Glomerular endothelial cell (primary cell): ENCODE results near the gene CREBBP. TPM values are rescaled to one million over a fixed set of nuclear protein-coding genes. Genes with fewer than 3 reads are reported as not detected.
"Not testable (repeated sequence)": the region's sequence is repeated elsewhere in the genome, so short reads cannot be mapped to it uniquely, and the experiment has no call there.

Experiments used
- DNase-seq: peaks from one replicate; pipeline ENCODE4 v3.0.0-alpha.2; 2011; ENCODE audit warnings: low read depth, low spot score; ENCODE audit errors: extremely low read depth
- total RNA-seq: library from RNA; depleted of rRNA; stranded (reverse); fragments of >200 nt; gene quantifications from 2 replicates; pipeline ENCODE4 v1.2.3, GENCODE V29; 2015

CREBBP gene
- total RNA-seq, 1 donor from 2014 or later, result 59.6 TPM

- DNase-seq, result no peak
Measured at GRCh38 chr16:3718628-3719027, 161.9 kb downstream of the CREBBP start.

GRCh38 chr16:3718019-3718391 is 162.5 kb downstream of the CREBBP start:
- DNase-seq, result no peak

GRCh38 chr16:3717235-3718018 is 163.1 kb downstream of the CREBBP start, which contains the start of gene TRAP1:
TRAP1 (minus strand) TSS chr16:3717524; CDS start chr16:3717508, 16 bp downstream.
- DNase-seq, result no peak

DNA sequence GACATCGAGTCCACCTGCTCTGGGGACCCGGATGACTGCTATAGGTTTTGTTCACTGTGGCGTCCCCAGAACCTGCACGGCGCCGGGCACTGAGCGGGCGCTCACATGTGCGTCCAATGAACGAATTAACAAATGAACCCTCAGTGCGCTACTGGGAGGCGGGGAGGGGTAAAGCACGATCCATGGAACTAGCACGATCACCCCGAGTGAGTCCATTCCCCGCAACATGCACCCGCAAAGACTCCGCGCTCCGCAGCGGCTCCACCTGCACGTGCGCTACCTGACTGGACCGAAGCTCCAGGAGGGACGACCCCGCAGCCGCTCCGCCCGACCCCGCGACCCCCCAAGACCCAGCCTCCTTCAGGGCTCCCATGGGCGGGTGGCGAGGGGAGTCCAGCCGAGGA is 163.7 kb downstream of the CREBBP start:
- no peak for DNase-seq

DNA sequence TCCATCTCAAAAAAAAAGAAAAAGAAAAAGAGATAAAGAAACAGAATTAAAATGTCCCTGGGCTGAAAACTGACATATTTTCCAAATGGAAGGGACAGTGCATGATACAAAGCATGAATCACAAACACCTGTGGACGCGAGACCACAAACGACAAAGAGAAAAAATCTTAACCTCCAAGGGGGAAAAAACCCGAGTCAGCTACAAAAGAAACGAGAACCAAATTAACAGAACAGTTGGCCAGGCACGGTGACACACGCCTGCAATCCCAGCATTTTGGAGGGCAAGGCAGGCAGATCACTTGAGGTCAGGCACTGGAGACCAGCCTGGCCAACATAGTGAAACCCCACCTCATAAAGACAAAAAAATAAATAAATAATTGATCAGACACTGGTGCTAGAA is 165.1 kb downstream of the CREBBP start:
- no peak for DNase-seq

GRCh38 chr16:3714378-3714777 is 166.1 kb downstream of the CREBBP start:
- not testable (repeated sequence) for DNase-seq

GRCh38 chr16:3713587-3714242 is 166.8 kb downstream of the CREBBP start:
- no peak for DNase-seq

- DNase-seq, result no peak
Measured at GRCh38 chr16:3712861-3713372, 167.6 kb downstream of the CREBBP start.

- no peak for DNase-seq
Measured at GRCh38 chr16:3706253-3707012, 174.1 kb downstream of the CREBBP start.

DNA sequence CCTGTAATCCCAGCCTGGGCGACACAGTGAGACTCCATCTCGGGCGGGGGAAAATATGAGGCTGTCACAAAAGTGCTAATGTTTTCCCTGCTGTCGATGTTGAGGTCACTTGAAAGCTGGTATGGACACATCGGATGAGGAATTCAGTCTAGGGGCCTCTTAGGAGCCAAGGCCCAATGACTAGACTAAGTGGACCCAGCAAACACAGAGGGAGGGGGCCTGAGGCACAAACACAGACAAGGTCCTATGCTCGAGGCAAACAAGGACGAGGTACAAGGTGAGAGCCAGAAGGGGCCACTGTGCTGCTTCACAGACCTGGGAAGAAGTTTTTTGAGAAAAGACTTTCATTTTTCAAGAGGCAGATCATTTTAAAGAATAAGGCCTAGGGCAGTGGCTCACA is 178.4 kb downstream of the CREBBP start:
- no peak for DNase-seq

GRCh38 chr16:3701531-3701930 is 179.0 kb downstream of the CREBBP start:
- no peak for DNase-seq

DNA sequence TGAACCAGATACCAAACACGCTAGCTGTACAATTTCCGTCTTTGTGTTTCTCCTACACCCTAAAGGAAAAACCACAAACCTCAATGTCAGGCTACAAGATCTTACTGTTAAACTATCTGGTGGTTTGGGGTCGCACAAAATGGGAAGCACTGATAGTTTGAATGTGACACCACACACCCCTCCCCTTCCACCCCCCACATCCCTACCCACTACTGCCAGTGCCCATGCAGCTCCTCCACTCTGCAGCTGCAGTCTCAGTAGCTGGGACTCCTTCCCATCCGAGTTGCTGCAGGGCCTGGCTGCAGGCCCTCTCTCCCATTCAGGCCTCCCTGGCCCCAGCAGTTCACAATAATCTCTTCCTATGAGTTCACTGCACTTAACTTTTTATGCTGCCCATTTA is 181.6 kb downstream of the CREBBP start:
- DNase-seq, result no peak

DNA sequence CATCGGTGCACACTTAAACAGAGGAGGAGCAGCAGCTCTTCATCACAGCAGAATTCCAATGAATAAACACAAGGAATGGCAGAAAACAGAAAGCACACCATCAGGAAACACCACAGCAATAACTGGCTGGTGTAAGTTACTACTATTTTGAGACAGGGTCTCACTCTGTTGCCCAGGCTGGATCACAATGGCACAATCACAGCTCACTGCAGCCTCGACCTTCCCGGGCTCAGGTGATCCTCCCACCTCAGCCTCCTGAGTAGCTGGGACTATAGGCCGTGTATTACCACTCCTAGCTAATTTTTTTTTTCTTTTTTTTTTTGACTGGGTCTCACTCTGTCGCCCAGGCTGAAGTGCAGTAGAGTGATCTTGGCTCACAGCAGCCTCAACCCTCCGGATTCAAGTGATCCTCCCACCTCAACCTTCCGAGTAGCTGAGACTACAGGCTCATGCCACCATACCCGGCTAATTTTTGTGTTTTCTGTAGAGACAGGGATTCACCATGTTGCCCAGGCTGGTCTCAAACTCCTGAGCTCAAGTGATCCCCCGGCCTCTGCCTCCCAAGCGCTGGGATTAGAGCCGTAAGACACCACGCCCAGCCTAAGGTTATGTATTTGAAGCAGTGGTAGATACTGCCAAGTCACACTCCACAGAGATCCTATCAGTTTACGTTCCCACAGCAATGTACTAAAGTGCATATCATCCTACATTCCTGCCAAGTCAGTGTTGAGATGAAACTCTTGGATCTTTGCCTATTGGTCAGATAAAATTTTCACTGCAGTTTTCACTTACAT is 183.9 kb downstream of the CREBBP start:
- DNase-seq, result no peak

DNA sequence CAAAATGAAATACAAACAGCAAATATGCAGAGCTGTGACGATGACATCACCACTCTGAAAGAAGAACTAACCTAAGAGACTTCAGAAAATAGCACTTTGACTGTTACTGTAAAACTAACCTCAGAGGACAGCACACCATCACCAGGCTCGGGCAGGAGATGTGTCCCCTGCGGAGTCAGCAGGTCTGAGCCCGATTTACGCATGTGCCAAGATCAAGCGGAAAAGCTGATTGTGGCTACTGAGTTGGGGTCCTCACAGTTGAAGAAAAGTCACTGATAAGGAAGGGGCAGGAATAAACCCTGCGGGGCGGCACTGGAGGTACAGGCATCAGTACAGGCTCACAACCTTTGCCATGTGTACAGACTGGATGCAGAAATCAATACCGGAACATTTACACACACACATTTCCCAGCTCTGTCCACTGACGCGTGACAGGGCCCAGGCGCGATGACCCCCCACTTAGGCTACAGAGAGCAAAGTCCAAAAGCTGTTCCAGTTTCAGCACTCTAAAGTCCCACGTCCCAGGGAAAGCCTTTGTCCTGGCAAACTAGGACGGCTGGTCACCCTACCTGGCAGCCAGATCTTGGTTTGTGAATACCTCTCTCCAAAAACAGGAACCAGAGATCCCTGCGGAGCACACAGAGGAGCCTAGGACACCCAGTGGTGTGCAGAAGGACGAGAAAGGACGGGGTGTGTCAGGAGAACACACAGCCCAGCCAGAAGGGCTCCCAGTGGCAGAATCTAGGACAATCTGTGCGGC is 184.7 kb downstream of the CREBBP start:
- DNase-seq, result no peak

GRCh38 chr16:3694051-3694450 is 186.5 kb downstream of the CREBBP start:
- DNase-seq, result no peak

DNA sequence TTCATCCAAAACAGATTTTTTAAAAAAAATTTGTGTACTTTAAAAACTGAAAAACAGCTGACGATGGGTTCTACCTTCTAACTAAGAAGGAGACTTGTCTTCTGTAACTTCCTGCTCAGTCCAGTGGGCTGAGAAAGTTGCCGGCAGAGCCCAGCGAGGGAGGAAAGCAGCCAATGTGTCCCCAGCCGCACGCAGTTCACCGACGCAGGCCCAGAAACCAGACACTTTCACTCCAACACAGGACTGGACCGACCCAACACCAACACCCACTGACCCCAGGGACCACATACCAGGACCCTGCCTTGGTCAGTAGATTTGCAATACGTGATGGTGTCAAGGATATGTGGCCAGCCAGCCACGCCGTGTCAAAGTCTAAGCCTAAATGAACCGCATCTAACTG is 188.8 kb downstream of the CREBBP start:
- DNase-seq, result no peak

DNA sequence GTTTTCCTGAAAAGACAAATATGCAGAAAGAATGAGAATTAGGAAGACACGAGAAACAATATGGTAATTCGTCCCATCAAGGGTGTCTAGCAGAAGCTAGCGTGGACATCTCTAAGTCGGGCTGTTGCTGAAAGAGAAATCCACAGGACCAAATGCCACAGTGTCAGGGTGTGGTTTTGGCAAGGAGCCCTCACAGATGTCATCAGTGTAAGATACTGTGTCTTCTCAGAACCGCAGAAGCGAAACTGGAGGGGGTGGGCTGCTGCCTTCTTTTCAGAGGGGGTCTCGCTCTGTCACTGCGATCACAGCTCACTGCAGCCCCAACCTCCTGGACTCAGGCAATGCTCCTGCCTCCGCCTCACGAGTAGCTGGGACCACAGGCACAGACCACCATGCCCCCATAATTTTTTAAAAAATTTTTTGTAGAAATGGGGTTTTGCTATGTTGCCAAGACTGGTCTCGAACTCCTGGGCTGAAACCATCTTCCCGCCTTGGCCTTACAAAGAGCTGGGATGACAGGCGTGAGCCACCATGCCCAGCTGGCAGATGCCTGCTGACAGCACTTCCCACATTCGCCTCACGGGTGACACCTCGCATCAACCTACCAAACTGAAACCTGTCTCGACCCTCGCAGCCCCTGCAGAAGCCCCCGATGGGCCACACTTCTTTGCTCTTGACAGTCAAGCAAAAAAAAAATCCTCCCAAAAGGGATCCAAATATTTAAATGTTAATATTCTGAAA is 189.4 kb downstream of the CREBBP start:
- DNase-seq, result no peak

DNA sequence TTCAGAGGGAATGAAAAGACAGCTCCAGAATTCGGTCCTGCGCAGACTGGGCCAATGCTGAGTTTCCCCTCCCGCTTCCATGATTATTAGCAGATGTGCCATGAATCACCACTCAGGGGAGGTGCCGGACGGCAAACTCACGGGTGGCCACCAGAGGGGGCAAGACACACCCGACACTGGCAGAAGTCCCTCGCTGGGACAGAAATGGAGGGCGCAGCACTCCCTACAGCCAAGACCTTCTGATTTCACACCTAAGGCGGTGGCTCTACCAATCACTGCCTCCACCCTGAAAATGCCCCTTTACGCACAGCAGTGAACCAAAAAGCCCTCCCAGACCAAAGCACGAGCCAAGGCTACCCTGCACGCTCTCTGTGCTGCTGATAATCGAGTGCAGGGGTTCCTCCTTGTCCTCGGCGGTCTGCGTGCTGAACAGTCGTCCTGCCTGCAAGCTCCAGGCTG is 190.0 kb downstream of the CREBBP start:
- DNase-seq, result peak; percentile 66

DNA sequence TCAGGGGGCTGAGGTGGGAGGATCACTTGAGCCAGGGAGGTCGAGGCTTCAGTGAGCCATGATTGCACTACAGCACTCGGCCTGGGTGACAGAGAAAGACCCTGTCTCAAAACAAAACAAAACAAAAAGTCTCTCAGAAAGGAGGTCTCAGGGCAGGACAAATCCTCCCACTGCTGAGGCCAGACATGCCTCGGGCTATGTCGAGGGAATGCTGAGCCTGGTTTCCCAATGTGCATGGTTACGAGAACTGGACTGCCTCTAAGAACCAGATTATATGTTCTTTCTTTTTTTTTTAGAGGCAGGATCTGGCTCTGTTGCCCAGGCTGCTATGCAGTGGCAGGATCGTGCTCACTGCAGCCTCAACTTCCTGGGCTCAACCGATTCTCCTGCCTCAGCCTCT is 190.8 kb downstream of the CREBBP start:
- no peak for DNase-seq
